SU-DHL-6 (cell line): ENCODE measurements around the gene RPS19.

Experiments
- CTCF ChIP-seq: fragments of 200-600 bp; sonication (generic); IDR thresholded peaks from one replicate; pipeline ENCODE4 v1.5.1; 2017; ENCODE audit warnings: antibody characterized with exemption, mild to moderate bottlenecking, low read length, moderate library complexity; ENCODE audit not compliant: insufficient read depth, poor library complexity, severe bottlenecking
- EZH2phosphoT487 ChIP-seq: fragments of 200-600 bp; sonication (generic), shearing (Covaris generic); conservative IDR thresholded peaks from 2 replicates; pipeline ENCODE4 v1.6.1; 2018; ENCODE audit warnings: mild to moderate bottlenecking, antibody characterized with exemption, low read length, moderate library complexity, mixed read lengths

GRCh38 chr19:41918653-41919244, 58.7 kb downstream of the RPS19 start:
- TF ChIP-seq CTCF (no peak), EZH2phosphoT487 (no peak)
